Stimulated activated CD4-positive, alpha-beta T cell treated with anti-CD3 and anti-CD28 coated beads, Interleukin-1b, Interleukin-23, amount 100 ng/mL, for 4 hours (primary cell): Measurements from ENCODE around the gene IQGAP3.
"Not testable (repeated sequence)": the region's sequence is repeated elsewhere in the genome, so short reads cannot be mapped to it uniquely, and the experiment has no call there.

Source experiments
- DNase-seq, 2 donors: peaks; one replicate each; pipeline ENCODE4 v3.0.0-alpha.2; 2020; ENCODE audit warnings: low read depth in 2 of 2

The IQGAP3 gene

GRCh38 chr1:156566436-156566835, 5.9 kb downstream of the IQGAP3 start:
- no peak for DNase-seq

GRCh38 chr1:156565519-156565918, 6.8 kb downstream of the IQGAP3 start:
- DNase-seq, result no peak

GRCh38 chr1:156560585-156561163, 11.7 kb downstream of the IQGAP3 start:
- no peak for DNase-seq

- no peak for DNase-seq
These were observed 12.5 kb downstream of the IQGAP3 start for GRCh38 chr1:156559797-156560385.

- no peak for DNase-seq
These were observed 13.1 kb downstream of the IQGAP3 start for GRCh38 chr1:156559086-156559796.

- DNase-seq, result no peak
These were observed 16.0 kb downstream of the IQGAP3 start for GRCh38 chr1:156556354-156556753.

GRCh38 chr1:156555715-156556114, 16.6 kb downstream of the IQGAP3 start:
- no peak for DNase-seq

GRCh38 chr1:156554971-156555370, 17.4 kb downstream of the IQGAP3 start:
- DNase-seq, result no peak

- DNase-seq, result no peak
These were observed 18.4 kb downstream of the IQGAP3 start for GRCh38 chr1:156553860-156554485.

GRCh38 chr1:156552937-156553336, 19.4 kb downstream of the IQGAP3 start:
- not testable (repeated sequence) for DNase-seq

- DNase-seq, result no peak
These were observed 19.8 kb downstream of the IQGAP3 start for GRCh38 chr1:156552518-156552917.

GRCh38 chr1:156551869-156552268, 20.5 kb downstream of the IQGAP3 start:
- DNase-seq, result no peak

GRCh38 chr1:156551066-156551643, 21.2 kb downstream of the IQGAP3 start:
- no peak for DNase-seq

- DNase-seq, result no peak
These were observed 22.0 kb downstream of the IQGAP3 start for GRCh38 chr1:156550346-156550745.

GRCh38 chr1:156549831-156550230, 22.5 kb downstream of the IQGAP3 start:
- no peak for DNase-seq

- no peak for DNase-seq
These were observed 23.0 kb downstream of the IQGAP3 start for GRCh38 chr1:156549390-156549789.

- DNase-seq, result no peak
These were observed 24.4 kb downstream of the IQGAP3 start for GRCh38 chr1:156547982-156548381.

GRCh38 chr1:156547434-156547833, 24.9 kb downstream of the IQGAP3 start:
- DNase-seq, result no peak

- no peak for DNase-seq
These were observed 26.1 kb downstream of the IQGAP3 start for GRCh38 chr1:156546267-156546666.

GRCh38 chr1:156544592-156545102, 27.7 kb downstream of the IQGAP3 start:
- DNase-seq, result no peak

- no peak for DNase-seq
These were observed 29.3 kb downstream of the IQGAP3 start for GRCh38 chr1:156543066-156543465.

- no peak for DNase-seq
These were observed 31.4 kb downstream of the IQGAP3 start for GRCh38 chr1:156540955-156541354.
